ENCODE data around the gene CACFD1. TPM values are rescaled to one million over a fixed set of nuclear protein-coding genes. Genes with fewer than 3 reads are reported as not detected.
"Not testable (repeated sequence)": the region's sequence is repeated elsewhere in the genome, so short reads cannot be mapped to it uniquely, and the experiment has no call there.

The CACFD1 gene
- total and polyA plus RNA-seq, 2 donors (not counting 1 experiment from before 2014, with no cell fraction given): 27.4 to 31.1 TPM

DNA sequence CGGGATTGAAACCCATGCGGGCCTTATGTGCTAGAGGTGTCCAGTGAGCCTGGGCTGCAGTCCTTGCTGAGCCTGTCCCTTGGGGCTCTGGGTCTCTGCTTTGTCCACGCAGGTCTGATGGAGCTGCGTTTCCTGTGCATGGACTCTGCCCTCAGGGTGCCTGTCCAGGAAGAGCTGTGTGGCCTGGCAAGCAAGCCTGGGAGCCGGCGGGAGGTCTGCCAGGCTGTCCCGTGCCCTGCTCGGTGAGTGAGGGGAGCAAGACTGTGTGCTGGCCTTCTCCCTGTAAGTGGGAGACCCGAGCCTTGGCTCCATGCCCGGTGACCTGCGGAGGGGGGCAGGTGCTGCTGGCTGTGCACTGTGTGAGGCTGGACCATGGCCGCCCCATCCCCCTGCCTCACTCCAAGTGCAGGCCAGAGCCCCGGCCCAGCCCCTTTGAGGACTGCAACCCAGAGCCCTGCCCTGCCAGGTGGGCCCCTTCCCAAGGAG is 11.2 kb upstream of the CACFD1 start:
- no peaks in the 10 kb centered on the region for H3K9me3 ChIP-seq (ENCODE audit: control extremely low read depth in 1 of 3, control insufficient read depth in 2 of 3, insufficient read depth in 1 of 3, low read length in 2 of 3)
- H3K9me3 Mint-ChIP-seq (ENCODE audit: insufficient read depth): no peaks in the 10 kb centered on the region

DNA sequence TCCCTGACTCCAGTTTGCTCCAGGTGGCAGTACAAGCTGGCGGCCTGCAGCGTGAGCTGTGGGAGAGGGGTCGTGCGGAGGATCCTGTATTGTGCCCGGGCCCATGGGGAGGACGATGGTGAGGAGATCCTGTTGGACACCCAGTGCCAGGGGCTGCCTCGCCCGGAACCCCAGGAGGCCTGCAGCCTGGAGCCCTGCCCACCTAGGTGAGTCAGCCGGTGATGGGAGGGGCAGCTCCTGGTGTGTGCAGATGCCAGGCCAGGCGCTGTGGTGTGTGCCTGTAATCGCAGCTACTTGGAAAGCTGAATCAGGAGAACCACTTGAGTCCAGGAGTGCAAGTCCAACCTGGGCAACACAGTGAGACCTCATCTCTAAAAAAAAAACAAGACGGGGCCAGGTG is 10.0 kb upstream of the CACFD1 start:
- no peak overlapping the region for H3K4me3 ChIP-seq (ENCODE audit: control extremely low read depth in 1 of 5, extremely low read depth in 1 of 5, insufficient read depth in 1 of 5, low read depth in 2 of 5, low read length in 4 of 5)
- ATAC-seq (ENCODE audit: low read depth): no peak
- Mint-ChIP-seq H3K4me1 (peaks cover 5% of the 10 kb centered on the region), H3K9me3 (ENCODE audit: insufficient read depth) (no peaks in the 10 kb centered on the region), H3K27ac (no peak overlapping the region), H3K4me3 (no peak overlapping the region), H3K27me3 (peaks cover 3% of the 10 kb centered on the region)
- no peak overlapping the region for H3K27ac ChIP-seq (ENCODE audit: low read length in 2 of 2)
- H3K9ac ChIP-seq (ENCODE audit: low read length): no peak overlapping the region
- no peaks in the 10 kb centered on the region for H3K9me3 ChIP-seq (ENCODE audit: control extremely low read depth in 1 of 3, control insufficient read depth in 2 of 3, insufficient read depth in 1 of 3, low read length in 2 of 3)
- H4K20me1 ChIP-seq (ENCODE audit: control insufficient read depth, insufficient read depth, low read length, poor library complexity, severe bottlenecking): no peaks in the 10 kb centered on the region
- H3K4me2 ChIP-seq (replicated peaks; ENCODE audit: low read depth, low read length, poor library complexity, severe bottlenecking): no peak overlapping the region
- CTCF ChIA-PET: no interaction called here
- POLR2A ChIA-PET: interaction anchor here (0.8 kb wide), 1 partner anchor 24 kb away, joined by 3 read pairs; no protein-coding TSS in a partner anchor
- H3K4me1 ChIP-seq (ENCODE audit: control insufficient read depth in 2 of 2, insufficient read depth in 2 of 2, low read length in 2 of 2): no peaks in the 10 kb centered on the region
- H2AFZ ChIP-seq (ENCODE audit: insufficient read depth, low read depth, low read length, poor library complexity, severe bottlenecking): no peak overlapping the region
- intact Hi-C loops (cut with micrococcal nuclease): no loop called here
- no peak for DNase-seq
- no peaks in the 10 kb centered on the region for H3K79me2 ChIP-seq (ENCODE audit: control insufficient read depth, insufficient read depth, low read length)
- no peak for TF ChIP-seq EZH2 (IDR thresholded peaks at IDR 0.05; ENCODE audit: borderline replicate concordance, insufficient read depth, low read depth, low read length, poor library complexity, severe bottlenecking)
- TF ChIP-seq, protein P1, sequence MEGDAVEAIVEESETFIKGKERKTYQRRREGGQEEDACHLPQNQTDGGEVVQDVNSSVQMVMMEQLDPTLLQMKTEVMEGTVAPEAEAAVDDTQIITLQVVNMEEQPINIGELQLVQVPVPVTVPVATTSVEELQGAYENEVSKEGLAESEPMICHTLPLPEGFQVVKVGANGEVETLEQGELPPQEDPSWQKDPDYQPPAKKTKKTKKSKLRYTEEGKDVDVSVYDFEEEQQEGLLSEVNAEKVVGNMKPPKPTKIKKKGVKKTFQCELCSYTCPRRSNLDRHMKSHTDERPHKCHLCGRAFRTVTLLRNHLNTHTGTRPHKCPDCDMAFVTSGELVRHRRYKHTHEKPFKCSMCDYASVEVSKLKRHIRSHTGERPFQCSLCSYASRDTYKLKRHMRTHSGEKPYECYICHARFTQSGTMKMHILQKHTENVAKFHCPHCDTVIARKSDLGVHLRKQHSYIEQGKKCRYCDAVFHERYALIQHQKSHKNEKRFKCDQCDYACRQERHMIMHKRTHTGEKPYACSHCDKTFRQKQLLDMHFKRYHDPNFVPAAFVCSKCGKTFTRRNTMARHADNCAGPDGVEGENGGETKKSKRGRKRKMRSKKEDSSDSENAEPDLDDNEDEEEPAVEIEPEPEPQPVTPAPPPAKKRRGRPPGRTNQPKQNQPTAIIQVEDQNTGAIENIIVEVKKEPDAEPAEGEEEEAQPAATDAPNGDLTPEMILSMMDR (IDR thresholded peaks at IDR 0.05): no peak
- H3K27me3 ChIP-seq (replicated peaks in 1 of 4; ENCODE audit: control extremely low read depth in 1 of 4, control insufficient read depth in 3 of 4, insufficient read depth in 4 of 4, low read length in 3 of 4): no peaks in the 10 kb centered on the region
- WGBS (ENCODE audit: insufficient coverage): 97% methylated on average over 12 of the region's 12 CpGs
- H3K36me3 ChIP-seq (replicated peaks in 1 of 2; ENCODE audit: control extremely low read depth in 1 of 2, control insufficient read depth in 1 of 2, extremely low read depth in 1 of 2, insufficient read depth in 2 of 2, low read length in 1 of 2): no peaks in the 10 kb centered on the region

More for the DNA sequence above, 11.2 kb upstream of the CACFD1 start:
- Histone ChIP-seq H3K4me1 (ENCODE audit: control insufficient read depth in 2 of 2, insufficient read depth in 2 of 2, low read length in 2 of 2) (no peaks in the 10 kb centered on the region), H3K36me3 (replicated peaks in 1 of 2; ENCODE audit: control extremely low read depth in 1 of 2, control insufficient read depth in 1 of 2, extremely low read depth in 1 of 2, insufficient read depth in 2 of 2, low read length in 1 of 2) (no peaks in the 10 kb centered on the region), H3K9ac (ENCODE audit: low read length) (no peak overlapping the region), H3K79me2 (ENCODE audit: control insufficient read depth, insufficient read depth, low read length) (no peaks in the 10 kb centered on the region), H3K4me3 (ENCODE audit: control extremely low read depth in 1 of 5, extremely low read depth in 1 of 5, insufficient read depth in 1 of 5, low read depth in 2 of 5, low read length in 4 of 5) (no peak overlapping the region), H3K4me2 (replicated peaks; ENCODE audit: low read depth, low read length, poor library complexity, severe bottlenecking) (no peak overlapping the region), H2AFZ (ENCODE audit: insufficient read depth, low read depth, low read length, poor library complexity, severe bottlenecking) (no peak overlapping the region), H4K20me1 (ENCODE audit: control insufficient read depth, insufficient read depth, low read length, poor library complexity, severe bottlenecking) (no peaks in the 10 kb centered on the region), H3K27ac (ENCODE audit: low read length in 2 of 2) (no peak overlapping the region), H3K27me3 (replicated peaks in 1 of 4; ENCODE audit: control extremely low read depth in 1 of 4, control insufficient read depth in 3 of 4, insufficient read depth in 4 of 4, low read length in 3 of 4) (no peaks in the 10 kb centered on the region)
- TF ChIP-seq EZH2 (IDR thresholded peaks at IDR 0.05; ENCODE audit: borderline replicate concordance, insufficient read depth, low read depth, low read length, poor library complexity, severe bottlenecking): no peak
- TF ChIP-seq, protein P1 (IDR thresholded peaks at IDR 0.05): no peak
- ChIA-PET CTCF (no interaction called here), POLR2A (no interaction called here)
- no peak for DNase-seq
- Mint-ChIP-seq H3K27me3 (peaks cover 3% of the 10 kb centered on the region), H3K4me3 (no peak overlapping the region), H3K27ac (no peak overlapping the region), H3K4me1 (peaks cover 3% of the 10 kb centered on the region)
- ATAC-seq (ENCODE audit: low read depth): no peak
- intact Hi-C loops (cut with micrococcal nuclease): no loop called here
- whole genome bisulfite sequencing (ENCODE audit: insufficient coverage): 96% methylated on average over 12 of the region's 13 CpGs

DNA sequence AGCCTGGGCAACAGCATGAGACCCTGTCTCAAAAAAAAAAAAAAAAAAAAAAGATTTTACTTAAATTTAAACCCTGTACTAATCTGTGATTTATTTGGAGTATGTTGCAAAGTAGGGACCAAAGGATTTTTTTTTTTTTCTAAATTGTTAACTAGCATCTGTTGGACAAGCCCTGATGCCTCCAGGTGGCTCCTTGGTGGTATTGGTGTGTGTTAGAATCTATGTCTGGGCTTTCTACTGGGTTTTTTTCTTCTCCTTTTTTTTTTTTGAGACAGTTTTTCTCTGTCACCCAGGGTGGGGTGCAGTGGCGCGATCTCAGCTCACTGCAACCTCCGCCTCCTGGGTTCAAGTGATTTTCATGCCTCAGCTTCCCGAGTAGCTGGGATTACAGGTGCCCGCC is 7.9 kb upstream of the CACFD1 start:
- H3K4me1 ChIP-seq (ENCODE audit: control insufficient read depth in 2 of 2, insufficient read depth in 2 of 2, low read length in 2 of 2); H3K27me3 ChIP-seq (replicated peaks in 1 of 4; ENCODE audit: control extremely low read depth in 1 of 4, control insufficient read depth in 3 of 4, insufficient read depth in 4 of 4, low read length in 3 of 4); DNase-seq; H2AFZ ChIP-seq (ENCODE audit: insufficient read depth, low read depth, low read length, poor library complexity, severe bottlenecking); H3K27ac ChIP-seq (ENCODE audit: low read length in 2 of 2); H3K27ac Mint-ChIP-seq; H3K27me3 Mint-ChIP-seq; CTCF ChIA-PET; H3K4me3 ChIP-seq (ENCODE audit: control extremely low read depth in 1 of 5, extremely low read depth in 1 of 5, insufficient read depth in 1 of 5, low read depth in 2 of 5, low read length in 4 of 5); H3K79me2 ChIP-seq (ENCODE audit: control insufficient read depth, insufficient read depth, low read length); H3K4me1 Mint-ChIP-seq; H3K9me3 ChIP-seq (ENCODE audit: control extremely low read depth in 1 of 3, control insufficient read depth in 2 of 3, insufficient read depth in 1 of 3, low read length in 2 of 3); intact Hi-C loops (cut with micrococcal nuclease); H3K9me3 Mint-ChIP-seq (ENCODE audit: insufficient read depth); H3K4me2 ChIP-seq (replicated peaks; ENCODE audit: low read depth, low read length, poor library complexity, severe bottlenecking); ATAC-seq (ENCODE audit: low read depth); H3K36me3 ChIP-seq (replicated peaks in 1 of 2; ENCODE audit: control extremely low read depth in 1 of 2, control insufficient read depth in 1 of 2, extremely low read depth in 1 of 2, insufficient read depth in 2 of 2, low read length in 1 of 2); H4K20me1 ChIP-seq (ENCODE audit: control insufficient read depth, insufficient read depth, low read length, poor library complexity, severe bottlenecking); H3K4me3 Mint-ChIP-seq; H3K9ac ChIP-seq (ENCODE audit: low read length): not testable (repeated sequence)
- 38% methylated on average over 4 of the region's 5 CpGs for WGBS (ENCODE audit: insufficient coverage)
- POLR2A ChIA-PET: interaction anchor here (1.1 kb wide), 1 partner anchor 22 kb away, joined by 9 read pairs; no protein-coding TSS in a partner anchor
